HG02973 (cell line): ENCODE results near the gene SLC35F1.

Experiments
- ATAC-seq: cut with Tn5 transposase; IDR thresholded peaks from one replicate; pipeline ENCODE4 v1.9.1; 2021; ENCODE audit warnings: moderate library complexity; ENCODE audit not compliant: unreplicated experiment

SLC35F1 gene

GRCh38 chr6:118252474-118252873 is 345.4 kb downstream of the SLC35F1 start:
- ATAC-seq = peak; percentile 81

GRCh38 chr6:118253741-118254140 is 346.7 kb downstream of the SLC35F1 start:
- ATAC-seq = no peak

- ATAC-seq = no peak
Measured at GRCh38 chr6:118260833-118261232, 353.8 kb downstream of the SLC35F1 start.

- no peak for ATAC-seq
Measured at GRCh38 chr6:118263921-118264486, 356.9 kb downstream of the SLC35F1 start.

GRCh38 chr6:118269659-118270058 is 362.6 kb downstream of the SLC35F1 start:
- no peak for ATAC-seq

- ATAC-seq = no peak
Measured at GRCh38 chr6:118277631-118278030, 370.6 kb downstream of the SLC35F1 start.

GRCh38 chr6:118280210-118280609 is 373.1 kb downstream of the SLC35F1 start:
- peak; percentile 99 for ATAC-seq

- no peak for ATAC-seq
Measured at GRCh38 chr6:118281291-118281690, 374.2 kb downstream of the SLC35F1 start.

- ATAC-seq = peak; percentile 34
Measured at GRCh38 chr6:118283766-118284165, 376.7 kb downstream of the SLC35F1 start.

GRCh38 chr6:118284736-118285360 is 377.8 kb downstream of the SLC35F1 start:
- ATAC-seq = no peak

- ATAC-seq = no peak
Measured at GRCh38 chr6:118285791-118286190, 378.7 kb downstream of the SLC35F1 start.

- ATAC-seq = no peak
Measured at GRCh38 chr6:118288355-118289124, 381.5 kb downstream of the SLC35F1 start.

GRCh38 chr6:118292558-118292957 is 385.5 kb downstream of the SLC35F1 start:
- no peak for ATAC-seq

- ATAC-seq = no peak
Measured at GRCh38 chr6:118294906-118295305, 387.8 kb downstream of the SLC35F1 start.

GRCh38 chr6:118295336-118295735 is 388.3 kb downstream of the SLC35F1 start:
- ATAC-seq = no peak

- no peak for ATAC-seq
Measured at GRCh38 chr6:118296129-118296901, 389.3 kb downstream of the SLC35F1 start.

GRCh38 chr6:118297821-118298220 is 390.8 kb downstream of the SLC35F1 start:
- no peak for ATAC-seq

GRCh38 chr6:118298476-118299427 is 391.7 kb downstream of the SLC35F1 start:
- ATAC-seq = no peak

GRCh38 chr6:118299457-118299856 is 392.4 kb downstream of the SLC35F1 start:
- ATAC-seq = no peak

- no peak for ATAC-seq
Measured at GRCh38 chr6:118304321-118304720, 397.3 kb downstream of the SLC35F1 start.
